Measurements from ENCODE around the gene GJB2. TPM values are rescaled to one million over a fixed set of nuclear protein-coding genes. Genes with fewer than 3 reads are reported as not detected.

The GJB2 gene
- total RNA-seq, 1 donor from 2014 or later, result 192 TPM

GRCh38 chr13:20137875-20138274 lies 54.9 kb downstream of the GJB2 start:
- no peaks in the 10 kb centered on the region for H3K36me3 ChIP-seq (ENCODE audit: control insufficient read depth, insufficient read depth, low read length)
- no peak for FAIRE-seq
- H3K4me3 ChIP-seq (ENCODE audit: low read depth, low read length), result no peak overlapping the region
- peaks cover 7% of the 10 kb centered on the region for H3K27me3 ChIP-seq (ENCODE audit: control insufficient read depth, insufficient read depth, low read length)
- TF ChIP-seq CTCF (IDR thresholded peaks at IDR 0.05; ENCODE audit: insufficient read depth, low read length, severe bottlenecking), result no peak
- no peak for DNase-seq (ENCODE audit: low read depth)

Other genes with a start within 250 kb of the GJB2 start
- 61.1 and 71.2 TPM in 2 replicates for gene ZMYM2, start 234.2 kb downstream of the GJB2 start, total RNA-seq
- 0.26 and 1.5 TPM in 2 replicates for gene GJA3, start 31.9 kb downstream of the GJB2 start, total RNA-seq
- gene GJB6, start 39.4 kb upstream of the GJB2 start, total RNA-seq, result 32.6 and 99.9 TPM in 2 replicates

Measured in bronchial epithelial cell (primary cell).